ENCODE data around the gene RASIP1.

RASIP1 gene

DNA sequence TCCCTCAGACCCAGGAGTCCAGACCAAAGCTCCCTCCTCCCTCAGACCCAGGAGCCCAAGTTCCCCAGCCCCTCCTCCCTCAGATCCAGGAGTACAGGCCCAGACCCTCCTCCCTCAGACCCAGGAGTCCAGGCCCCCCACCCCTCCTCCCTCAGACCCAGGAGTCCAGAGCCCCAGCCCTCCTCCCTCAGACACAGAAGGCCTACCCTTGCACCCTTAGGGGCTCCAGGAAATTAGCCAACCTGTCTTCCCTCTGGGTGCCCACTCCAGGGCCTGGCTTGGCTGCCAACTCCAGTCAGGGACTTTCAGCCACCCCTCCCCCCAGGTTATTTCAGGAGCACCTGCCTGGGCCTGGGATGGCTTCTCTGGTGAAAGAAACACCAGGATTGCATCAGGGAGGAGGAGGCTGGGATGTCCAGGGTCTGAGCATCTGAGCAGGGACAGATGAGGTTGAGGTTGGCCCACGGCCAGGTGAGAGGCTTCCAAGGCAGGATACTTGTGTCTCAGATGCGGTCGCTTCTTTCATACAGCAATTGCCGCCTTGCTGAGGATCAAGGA, 14.8 kb upstream of the RASIP1 start, which contains the start of gene FGF21:
Gene FGF21, plus strand, starts transcription at position 441 of the 558 bp plus-strand sequence. CDS start 713 bp downstream, outside the sequence.
- DNase-seq (ENCODE audit: low read depth), result no peak

DNA sequence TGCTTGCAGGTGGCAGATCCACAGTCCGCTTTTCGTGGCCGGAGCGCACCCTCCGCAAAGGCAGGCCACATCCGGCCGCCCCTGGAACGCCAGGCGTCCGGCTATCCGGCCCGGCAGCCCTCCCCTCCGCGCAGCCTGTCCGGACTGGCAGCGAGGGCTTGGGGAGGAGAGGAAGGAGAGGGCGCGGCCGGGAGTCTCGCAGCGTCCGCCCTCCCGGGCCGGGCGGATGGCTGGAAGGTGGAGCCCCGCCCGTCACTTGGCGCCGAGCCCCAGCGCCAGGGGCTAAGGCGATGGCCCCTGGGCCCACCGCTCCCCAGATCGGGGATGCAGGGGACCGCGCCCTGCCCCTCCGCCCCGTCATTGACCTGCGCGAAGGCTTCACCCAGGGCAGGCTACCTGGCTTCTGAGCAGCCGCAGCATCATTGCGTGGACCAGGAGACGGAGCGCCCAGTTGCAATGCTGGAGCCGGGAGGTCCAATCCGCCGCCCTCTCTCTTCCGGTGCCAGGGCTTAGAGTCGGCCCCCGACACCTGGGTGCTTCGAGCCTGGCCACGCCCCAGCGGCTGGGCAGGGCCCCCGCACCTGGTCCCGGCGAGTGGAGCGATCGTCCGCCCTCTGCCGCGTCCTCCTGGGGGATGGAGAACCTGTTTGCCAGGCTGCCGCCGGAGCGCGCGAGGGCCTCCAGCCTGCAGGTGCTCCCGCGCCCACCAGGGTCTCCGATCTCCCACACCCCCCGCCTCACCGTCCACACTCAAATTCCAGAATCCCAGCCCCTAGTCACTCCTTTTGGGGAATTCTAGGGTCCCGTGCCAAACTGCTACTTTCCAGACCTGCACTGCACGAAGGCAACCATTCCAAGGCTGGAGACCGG, 12.3 kb upstream of the RASIP1 start, which contains the start of gene FUT1:
Gene FUT1, minus strand, starts transcription at position 146 of the 870 bp plus-strand sequence. CDS start 1,360 bp downstream, outside the sequence.
- no peak for DNase-seq (ENCODE audit: low read depth)

DNA sequence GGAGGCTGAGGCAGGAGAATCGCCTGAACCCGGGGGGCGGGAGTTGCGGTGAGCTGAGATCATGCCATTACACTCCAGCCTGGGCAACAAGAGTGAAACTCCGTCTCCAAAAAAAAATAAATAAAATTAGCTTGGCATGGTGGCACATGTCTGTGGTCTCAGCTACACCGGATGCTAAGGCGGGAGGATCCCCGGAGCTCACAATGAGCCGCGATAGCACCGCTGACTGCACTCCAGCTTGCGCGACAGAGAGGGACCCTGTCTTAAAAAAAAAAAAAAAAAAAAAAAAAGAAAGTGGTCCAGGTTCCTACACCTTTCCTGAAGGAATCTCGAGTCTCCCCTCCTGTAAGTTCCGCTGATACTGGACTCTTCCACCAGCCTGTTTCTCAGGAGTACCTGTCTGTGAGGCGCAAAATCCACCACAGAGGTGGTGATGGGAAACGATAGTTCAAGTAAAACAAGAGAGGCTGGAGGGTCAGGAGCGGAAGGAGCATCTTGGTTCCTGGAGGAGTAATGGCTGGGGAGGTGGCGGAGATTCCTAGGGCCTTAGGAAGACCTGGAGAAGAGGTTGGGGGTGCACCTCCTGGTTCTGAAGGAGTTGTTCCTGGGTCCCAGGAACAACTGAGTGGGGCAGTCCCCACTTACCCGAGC, 11.6 kb upstream of the RASIP1 start:
- no peak for DNase-seq (ENCODE audit: low read depth)

DNA sequence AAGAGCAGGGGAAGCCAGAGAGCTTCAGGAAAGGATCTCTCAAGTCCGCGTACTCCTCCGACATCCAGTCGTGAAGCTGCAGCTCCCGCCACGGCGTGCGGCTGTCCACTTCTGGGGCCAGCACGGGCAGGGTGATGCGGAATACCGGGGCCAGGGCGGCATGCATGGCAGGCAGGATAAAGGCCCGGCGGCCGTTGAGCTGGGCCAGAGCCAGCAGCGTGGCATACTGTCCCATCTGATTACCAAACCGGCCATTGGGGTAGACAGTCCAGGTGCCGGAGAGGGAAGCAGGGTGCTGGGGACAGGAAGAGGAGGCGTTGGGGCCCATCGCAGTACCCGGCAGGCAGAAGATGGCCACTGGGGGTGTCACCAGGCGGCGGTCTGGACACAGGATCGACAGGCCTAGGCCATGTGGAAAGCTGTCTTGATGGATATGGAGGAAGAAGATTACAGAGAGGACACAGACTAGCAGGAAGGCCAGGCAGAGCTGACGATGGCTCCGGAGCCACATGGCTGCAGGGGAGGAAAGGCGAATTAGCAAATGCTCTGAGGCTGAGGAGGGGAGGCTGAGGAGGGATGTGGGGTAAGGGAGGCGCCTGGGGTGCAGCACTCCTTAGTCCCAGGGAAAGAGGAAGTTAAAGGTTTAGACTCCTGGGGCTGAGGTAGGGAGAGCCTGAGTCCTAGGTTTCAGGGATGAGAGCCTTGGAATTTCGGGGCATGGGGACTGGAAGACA, 10.5 kb upstream of the RASIP1 start:
- DNase-seq (ENCODE audit: low read depth), result no peak

DNA sequence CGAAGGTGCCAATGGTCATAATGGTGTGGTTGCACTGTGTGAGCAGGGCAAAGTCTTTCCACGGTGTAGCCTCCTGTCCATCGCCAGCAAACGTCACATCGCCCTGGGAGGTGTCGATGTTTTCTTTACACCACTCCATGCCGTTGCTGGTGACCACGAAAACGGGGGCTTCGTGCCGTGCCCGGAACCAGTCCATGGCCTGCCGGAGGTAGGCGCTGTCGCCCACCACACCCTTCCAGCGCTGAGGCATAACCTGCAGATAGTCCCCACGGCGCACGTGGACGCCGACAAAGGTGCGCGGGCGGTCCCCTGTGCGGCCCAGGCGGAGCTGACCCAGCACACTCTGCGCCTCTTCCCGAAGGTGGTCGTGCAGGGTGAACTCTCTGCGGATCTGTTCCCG, 9.9 kb upstream of the RASIP1 start:
- DNase-seq (ENCODE audit: low read depth), result no peak

DNA sequence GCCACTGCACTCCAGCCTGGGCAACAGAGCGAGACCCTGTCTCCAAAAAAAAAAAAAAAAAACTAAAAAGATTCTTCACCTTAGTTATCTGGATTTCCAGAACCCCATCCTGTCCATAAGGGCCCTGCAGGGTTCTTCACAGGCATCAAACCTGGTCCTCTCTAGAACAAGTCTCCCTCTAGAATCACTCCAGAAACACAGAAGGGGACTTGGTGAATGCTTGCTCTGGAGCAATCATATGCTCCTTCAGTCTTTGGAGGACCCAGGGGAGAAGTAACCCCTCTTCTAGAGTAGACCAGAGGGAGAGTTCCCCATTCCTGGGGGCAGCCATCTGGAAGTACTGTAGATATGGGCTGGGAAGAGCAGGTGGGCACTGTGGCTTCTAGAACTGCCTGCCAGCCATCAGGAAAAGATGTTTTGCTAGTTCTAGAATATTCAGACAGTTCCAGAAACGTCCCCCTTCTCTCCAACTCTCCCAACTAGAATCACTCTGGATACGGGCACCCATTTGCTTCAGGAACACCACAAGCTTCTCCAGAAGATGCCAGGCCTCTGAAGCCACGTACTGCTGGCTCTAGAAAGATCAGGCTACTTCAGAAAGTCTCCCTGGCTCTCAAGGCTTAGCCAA, 9.3 kb upstream of the RASIP1 start:
- DNase-seq (ENCODE audit: low read depth), result no peak

DNA sequence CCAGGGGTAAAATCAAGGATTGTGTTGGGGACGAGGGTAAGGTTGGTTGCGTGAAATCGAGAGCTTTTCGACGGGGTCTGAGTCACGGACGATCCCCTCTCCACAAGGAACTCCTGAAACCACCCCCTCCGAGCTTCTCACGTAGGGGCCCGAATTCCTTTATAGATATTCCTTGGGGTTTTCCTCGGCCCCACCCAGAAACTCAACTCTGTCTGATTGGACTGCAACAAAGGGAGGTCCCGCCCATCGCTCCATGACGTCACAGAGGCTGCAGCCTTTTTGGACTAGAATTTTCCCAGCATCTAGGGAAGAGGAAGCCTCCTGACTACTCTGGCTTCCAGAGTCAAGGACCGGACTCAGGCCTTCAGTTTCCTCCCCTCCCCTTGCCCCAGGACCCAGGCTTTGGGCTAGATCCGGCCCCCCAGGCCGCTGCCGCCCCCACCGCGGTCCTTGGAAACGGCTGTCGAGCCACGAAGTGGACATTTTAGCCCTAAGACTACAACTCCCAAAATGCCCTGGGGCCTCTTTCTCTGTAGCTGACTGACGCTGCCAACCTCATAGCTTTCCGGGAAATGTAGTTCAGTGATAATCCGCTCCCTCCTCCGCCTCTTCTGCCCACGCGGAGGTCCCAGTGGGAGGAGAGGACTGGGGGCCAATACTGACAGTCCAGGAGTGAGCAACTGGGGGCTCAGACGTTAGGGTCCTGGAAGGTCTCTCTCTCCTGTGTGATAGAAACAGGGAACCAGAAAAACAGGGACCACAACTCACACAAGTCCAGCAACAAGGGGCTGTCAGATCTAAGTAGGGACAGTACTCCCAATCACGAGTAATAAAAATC, 6.5 kb upstream of the RASIP1 start, which contains the start of gene IZUMO1:
Gene IZUMO1, minus strand, starts transcription at position 172 of the 838 bp plus-strand sequence. CDS start 1,050 bp downstream, outside the sequence.
- DNase-seq (ENCODE audit: low read depth), result no peak

DNA sequence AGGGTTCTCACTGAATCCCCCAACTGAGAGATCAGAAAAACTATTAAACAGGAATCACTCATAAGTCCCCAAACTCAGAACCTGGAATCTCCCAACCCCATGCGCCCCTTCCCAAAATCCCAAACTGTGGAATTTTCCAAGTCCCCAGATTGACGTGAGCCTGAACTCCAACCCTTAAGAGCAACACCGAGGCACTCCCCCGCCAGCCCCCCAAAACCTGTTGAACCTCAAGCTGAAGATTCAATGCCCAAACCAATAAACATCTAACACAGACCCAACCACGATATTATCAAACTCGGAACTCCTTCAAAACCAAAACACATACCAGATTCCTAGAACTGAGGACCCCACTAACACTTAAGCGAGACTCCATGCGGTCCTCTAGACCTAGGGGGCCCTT, 5.7 kb upstream of the RASIP1 start:
- DNase-seq (ENCODE audit: low read depth), result no peak

DNA sequence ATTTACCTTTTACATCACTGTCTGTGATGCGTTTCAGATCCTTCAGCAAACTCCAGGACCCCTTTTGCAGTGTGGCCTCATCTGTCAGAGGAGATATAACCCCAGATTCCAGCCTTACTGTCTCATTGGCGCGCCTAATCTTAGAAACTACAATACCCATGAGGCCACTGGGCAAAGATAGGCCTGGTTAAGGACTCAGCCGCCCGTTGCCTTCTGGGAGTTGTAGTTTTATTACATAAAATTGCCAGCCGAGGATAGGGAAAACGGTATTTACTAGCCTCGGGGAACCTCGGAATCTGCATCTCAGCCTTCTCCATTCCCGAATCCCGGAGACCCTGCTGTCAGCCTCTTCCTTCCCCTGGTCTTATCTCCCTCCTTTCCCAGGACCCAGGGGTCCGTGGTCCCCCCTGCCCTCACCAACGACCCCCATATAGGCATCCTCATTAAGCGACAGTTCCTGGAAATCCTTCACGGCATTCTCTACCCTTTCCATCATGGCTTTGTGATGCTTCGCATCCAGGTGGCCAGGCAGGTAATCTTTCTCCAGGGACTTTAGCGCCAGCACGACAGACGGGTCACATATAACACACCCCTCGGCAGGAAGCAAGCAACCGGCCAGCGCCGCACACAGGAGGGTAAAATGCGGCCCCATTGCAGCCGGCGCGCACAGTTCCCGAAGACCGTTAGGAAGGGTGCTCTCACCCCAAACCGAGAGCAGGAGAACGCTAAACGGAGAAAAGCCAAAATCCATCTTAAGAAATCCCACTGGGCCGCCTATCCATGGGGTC, 5.0 kb upstream of the RASIP1 start:
- peak; percentile 22 for DNase-seq (ENCODE audit: low read depth)

DNA sequence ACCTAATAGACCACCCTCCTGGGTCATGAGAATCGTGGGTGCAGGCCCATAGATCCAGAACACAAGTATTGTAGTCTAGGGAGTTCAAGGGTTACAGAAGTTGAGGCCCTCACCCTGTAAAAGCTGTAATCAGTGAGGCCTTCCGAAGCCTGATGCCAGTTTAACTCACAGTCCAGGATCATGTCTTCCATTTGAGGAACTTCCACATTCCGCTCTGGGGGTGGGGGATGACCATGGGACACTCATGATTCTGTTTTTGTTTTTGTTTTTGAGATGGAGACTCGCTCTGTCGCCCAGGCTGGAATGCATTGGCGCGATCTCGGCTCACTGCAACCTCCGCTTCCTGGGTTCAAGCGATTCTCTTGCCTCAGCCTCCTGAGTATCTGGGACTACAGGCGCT, 1.7 kb upstream of the RASIP1 start:
- no peak for DNase-seq (ENCODE audit: low read depth)

DNA sequence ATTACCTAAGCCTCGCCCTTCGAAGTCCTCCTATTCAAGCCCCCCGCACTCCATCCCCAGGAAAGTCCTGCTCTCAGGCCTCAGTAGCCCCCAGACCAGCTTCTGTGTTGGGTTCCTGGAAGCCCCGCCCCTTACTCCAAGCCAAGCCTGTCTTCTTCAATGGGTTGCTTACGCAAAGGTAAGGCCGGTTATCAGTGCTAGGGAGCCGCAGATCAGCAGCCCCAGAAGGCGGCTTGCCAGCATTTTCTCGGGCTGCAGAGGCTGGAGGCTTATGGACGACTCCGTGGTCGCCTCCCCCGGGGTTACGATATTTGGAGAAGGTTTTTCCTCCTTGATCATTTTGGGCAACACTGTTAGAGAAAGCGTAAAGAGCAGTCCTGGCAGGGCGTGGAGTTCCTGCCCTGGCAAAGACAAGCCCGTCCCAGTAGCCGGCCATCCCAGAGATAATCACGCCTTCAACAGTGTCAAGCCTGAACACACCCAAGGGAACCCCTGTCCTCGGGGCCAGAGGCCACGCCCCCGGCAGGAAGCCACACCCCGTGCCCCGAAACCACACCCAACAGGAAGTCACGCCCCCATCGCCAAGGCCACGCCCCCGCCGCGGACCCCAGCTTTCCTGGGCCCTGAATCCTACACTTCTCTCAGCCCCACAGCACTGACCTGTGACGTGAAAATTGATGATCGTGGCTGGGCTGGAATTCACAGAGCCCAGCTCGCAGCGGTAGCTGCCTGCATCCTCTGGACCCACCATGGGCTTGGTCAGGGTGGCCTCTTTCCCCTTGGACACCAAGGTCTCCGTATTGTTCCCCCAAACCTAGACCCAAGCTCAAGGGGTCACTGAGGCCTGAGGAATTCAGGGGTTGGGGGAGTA, 954 bp upstream of the RASIP1 start:
- no peak for DNase-seq (ENCODE audit: low read depth)

DNA sequence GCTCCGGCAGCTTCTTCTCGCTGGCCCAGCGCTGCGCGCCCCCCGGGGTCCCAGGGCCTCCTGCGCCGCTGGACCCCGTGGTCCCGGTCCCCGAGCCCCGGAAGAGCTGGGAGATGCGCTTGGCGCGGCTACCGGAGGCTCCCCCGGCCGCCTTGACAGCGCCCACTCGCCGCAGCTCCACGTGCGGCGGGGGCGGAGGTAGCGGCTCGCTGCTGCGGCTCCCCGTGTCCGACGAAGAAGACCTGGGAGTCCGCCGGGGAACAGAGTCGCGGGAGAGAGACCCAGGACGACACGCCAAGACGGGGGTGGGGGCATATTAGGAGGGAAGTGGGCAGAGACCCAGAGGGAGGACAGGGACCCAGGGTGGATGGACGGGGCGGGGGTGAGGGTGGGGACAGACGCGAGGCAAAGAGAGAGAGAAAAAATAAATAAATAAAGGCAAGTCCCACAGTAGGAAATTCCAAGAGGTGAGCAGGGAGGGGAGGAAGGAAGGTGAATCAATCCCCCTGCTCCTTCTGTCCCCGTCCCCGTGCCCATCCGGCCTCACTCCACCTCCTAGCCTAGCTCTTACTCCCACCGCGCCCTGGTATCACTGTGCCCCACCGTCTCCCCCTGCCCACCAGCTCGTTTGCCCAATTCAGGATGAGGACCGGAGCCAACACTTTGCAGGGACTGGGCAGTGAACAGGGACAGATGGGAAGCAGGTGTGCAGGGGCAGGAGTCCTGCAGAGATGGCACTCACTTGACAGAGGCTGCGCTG, 826 bp downstream of the RASIP1 start:
- DNase-seq (ENCODE audit: low read depth), result no peak

DNA sequence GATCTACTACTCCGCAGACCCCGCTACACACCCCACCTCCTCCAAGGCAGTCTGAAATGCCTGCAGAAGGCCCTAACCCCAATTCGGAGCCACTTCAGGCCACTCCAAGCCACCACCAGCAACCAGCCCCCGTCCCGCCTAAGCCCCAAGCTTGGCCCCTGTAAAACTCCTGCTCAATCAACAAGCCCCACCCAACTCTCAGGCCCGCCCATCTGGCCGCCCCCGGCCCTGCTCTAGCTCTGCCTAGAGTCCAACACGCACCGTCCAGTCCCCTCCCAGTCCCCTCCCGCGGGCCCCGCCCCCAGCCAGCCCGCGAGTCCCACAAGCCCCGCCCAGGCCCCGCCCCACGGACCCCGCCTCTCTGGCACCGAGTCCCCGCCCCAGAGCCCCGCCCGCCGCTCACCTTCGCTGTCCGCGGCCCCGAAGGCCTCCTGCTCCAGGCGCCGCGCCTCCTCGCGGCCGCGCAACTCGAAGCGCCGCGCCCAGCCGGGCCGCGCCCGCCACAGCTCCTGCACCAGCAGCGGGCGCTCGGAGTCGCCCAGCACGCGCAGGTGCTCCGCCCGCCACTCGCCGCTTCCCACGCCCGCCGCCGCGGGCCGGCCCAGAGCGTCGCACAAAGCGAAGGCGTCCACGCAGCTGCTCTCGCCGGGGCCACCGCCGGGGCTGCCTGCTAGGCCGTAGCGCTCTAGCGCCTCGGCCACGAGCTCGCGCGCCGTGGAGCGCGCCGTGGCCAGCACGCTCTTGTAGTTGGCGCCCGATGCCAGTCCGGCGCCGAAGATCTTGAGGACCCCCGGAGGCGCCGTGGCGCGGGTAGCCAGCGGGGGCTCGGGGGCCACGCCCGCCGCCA, 1.6 kb downstream of the RASIP1 start:
- peak; percentile 94 for DNase-seq (ENCODE audit: low read depth)

DNA sequence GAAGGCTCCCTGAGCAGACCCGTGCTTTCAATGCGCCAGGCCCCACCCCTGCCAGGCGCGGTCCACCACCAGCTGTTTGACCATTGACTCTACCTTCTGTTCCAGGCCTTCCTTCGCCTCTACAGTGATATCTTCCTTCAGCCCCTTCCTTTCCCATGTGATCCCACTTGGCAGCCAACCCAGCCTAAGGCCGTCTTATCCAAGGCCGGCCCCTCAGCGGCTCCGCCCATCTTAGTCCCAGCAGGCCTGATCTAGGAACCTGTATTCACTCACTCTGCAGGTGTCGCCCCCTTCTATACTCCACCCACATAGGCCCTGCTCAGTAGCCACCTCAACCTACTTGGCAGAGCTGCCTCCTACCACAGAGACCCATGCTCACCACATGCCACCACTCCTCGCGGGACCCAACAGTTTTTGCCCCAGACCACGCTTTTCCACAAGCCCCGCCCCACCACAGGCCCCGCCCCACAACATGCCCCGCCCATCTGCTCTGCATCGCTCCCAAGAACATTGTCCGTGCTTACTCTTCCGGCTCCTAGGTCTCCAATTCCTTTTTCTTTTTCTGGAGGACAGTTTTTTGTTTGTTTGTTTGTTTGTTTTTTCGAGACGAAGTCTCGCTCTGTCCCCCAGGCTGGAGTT, 2.9 kb downstream of the RASIP1 start:
- DNase-seq (ENCODE audit: low read depth), result no peak

DNA sequence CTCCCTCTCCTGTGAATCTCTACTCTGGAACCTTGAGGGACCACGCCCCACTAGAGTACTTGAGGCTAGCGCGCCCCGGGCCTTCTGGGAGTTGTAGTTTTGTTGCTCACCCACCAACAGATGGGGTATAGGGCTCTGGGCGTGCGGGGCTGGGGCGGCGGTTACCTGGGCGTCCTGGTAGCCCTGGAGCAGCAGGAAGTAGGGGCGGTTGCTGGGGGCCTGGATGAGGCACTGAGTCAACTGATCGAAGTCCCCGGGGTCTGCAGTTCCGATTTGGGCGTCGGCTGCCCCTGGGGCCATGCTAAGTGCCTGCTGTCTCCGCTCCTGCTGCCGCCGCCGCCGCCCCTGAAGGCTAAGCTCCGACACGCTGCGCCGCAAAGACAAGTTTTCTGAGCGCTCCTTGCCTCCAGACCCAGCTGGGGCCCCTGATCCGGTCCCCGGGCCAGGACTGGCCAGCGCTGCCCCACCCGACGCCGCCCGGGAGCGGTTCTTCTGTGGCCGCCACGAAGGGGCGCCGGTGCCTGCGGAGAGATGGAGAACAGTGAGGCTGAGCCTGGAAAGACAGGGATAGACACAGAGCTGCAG, 5.3 kb downstream of the RASIP1 start:
- DNase-seq (ENCODE audit: low read depth), result no peak

DNA sequence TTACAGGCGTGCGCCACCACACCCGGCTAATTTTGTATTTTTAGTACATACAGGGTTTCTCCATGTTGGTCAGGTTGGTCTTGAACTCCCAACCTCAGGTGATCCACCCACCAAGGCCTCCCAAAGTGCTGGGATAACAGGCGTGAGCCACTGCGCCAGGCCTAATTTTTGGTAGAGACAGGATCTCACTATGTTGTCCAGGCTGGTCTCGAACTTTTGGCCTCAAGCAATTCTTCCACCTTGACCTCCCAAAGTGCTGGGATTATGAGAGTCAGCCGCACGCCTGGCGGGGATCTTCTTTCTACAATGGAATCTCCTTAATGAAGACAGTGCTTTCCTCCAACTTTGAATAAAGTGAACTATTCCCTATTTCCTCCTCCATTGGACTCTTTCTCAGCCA, 5.8 kb downstream of the RASIP1 start:
- no peak for DNase-seq (ENCODE audit: low read depth)
